CD4-positive, CD25-positive, alpha-beta regulatory T cell (primary cell): ENCODE data around the gene SEMA7A. TPM values are rescaled to one million over a fixed set of nuclear protein-coding genes. Genes with fewer than 3 reads are reported as not detected.
A peak's percentile ranks its signal among the peaks of the same experiment; 100 is the strongest.

Experiments
- ATAC-seq, 2 donors: fragments of 150-1000 bp; cut with Tn5 transposase; one replicate each; pipeline ENCODE4 v1.10.0; 2021; ENCODE audit warnings: low read depth in 2 of 2, moderate number of reproducible peaks in 2 of 2, moderate library complexity in 1 of 2
- DNase-seq, 3 donors: peaks; one replicate each; pipeline versions ENCODE4 v3.0.0 to v3.0.0-alpha.2; 2012 to 2022; ENCODE audit warnings: mixed read lengths in 1 of 3
- H3K27ac ChIP-seq: one replicate; pipeline ENCODE4 v1.7.0; 2013; ENCODE audit warnings: mild to moderate bottlenecking, low read length; ENCODE audit not compliant: insufficient read depth, poor library complexity, severe bottlenecking
- H3K27me3 ChIP-seq: one replicate; pipeline ENCODE4 v1.7.0; 2013; ENCODE audit warnings: low read length; ENCODE audit not compliant: control insufficient read depth, insufficient read depth
- H3K36me3 ChIP-seq: one replicate; pipeline ENCODE4 v1.7.0; 2013; ENCODE audit warnings: mild to moderate bottlenecking, low read length, moderate library complexity; ENCODE audit not compliant: control insufficient read depth, insufficient read depth
- H3K4me1 ChIP-seq: 2 replicates; pipeline ENCODE4 v1.7.0; 2013; ENCODE audit warnings: mild to moderate bottlenecking, low read length; ENCODE audit not compliant: insufficient read depth, control insufficient read depth, poor library complexity, severe bottlenecking
- H3K4me3 ChIP-seq: one replicate; pipeline ENCODE4 v1.7.0; 2013; ENCODE audit warnings: low read depth, mild to moderate bottlenecking, low read length, moderate library complexity
- H3K9me3 ChIP-seq, 2 experiments: 1 replicate in 1 of 2; 2 replicates in 1 of 2; pipeline ENCODE4 v1.7.0; 2013; ENCODE audit warnings: low read length in 2 of 2, mild to moderate bottlenecking in 1 of 2, moderate library complexity in 1 of 2; ENCODE audit not compliant: control insufficient read depth in 2 of 2
- H3K27ac Mint-ChIP-seq, 3 donors: one replicate each; pipeline ENCODE4 v1.8.0; 2020 to 2022; ENCODE audit warnings: mild to moderate bottlenecking in 3 of 3, mixed read lengths in 3 of 3, moderate library complexity in 2 of 3
- H3K27me3 Mint-ChIP-seq: one replicate; pipeline ENCODE4 v1.8.0; 2022; ENCODE audit warnings: mild to moderate bottlenecking, mixed read lengths
- H3K36me3 Mint-ChIP-seq: one replicate; pipeline ENCODE4 v1.8.0; 2020; ENCODE audit warnings: mixed read lengths
- H3K4me1 Mint-ChIP-seq, 4 donors: one replicate each; pipeline ENCODE4 v1.8.0; 2020 to 2022; ENCODE audit warnings: mixed read lengths in 4 of 4, mild to moderate bottlenecking in 1 of 4
- H3K4me3 Mint-ChIP-seq, 4 donors: one replicate each; pipeline ENCODE4 v1.8.0; 2020 to 2022; ENCODE audit warnings: mild to moderate bottlenecking in 4 of 4, mixed read lengths in 4 of 4, moderate library complexity in 3 of 4
- H3K9me3 Mint-ChIP-seq, 7 donors: one replicate each; pipeline ENCODE4 v1.8.0; 2020 to 2022; ENCODE audit warnings: mixed read lengths in 7 of 7, mild to moderate bottlenecking in 3 of 7, moderate library complexity in 2 of 7
- polyA plus RNA-seq, 4 donors: library from polyadenylated mRNA; unstranded; fragments of 300-500 nt; fragmentation: Illumina TruSeq; gene quantifications; one replicate each; pipeline ENCODE4 v1.2.3, GENCODE V29; 2021
- total RNA-seq: library from RNA; stranded (reverse); gene quantifications from one replicate; pipeline ENCODE4 v1.2.3, GENCODE V29; 2022

The SEMA7A gene
- total and polyA plus RNA-seq, 5 donors from 2014 or later, result 0.09 to 5.0 (median 0.25) TPM; not detected in 1

DNA sequence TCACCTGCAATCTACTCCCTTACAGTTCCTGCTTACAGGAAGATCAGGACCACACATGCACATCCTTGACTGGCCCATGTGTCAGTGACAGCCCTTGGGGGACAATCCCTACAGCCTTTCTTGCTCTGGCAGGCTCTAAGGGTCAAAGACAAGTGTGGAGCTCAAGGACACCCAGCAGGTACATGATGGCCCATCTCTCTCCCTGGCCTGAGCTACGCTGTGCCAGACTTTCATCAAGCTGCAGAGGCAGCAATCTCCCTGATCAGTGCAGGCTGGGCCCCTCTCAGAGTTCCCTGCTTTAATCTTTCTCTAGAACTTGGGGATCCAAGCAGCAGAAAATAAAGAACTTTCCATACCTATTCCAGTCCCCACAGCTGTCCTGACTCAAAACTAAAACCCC lies 2.6 kb downstream of the SEMA7A start:
- no peaks in the 10 kb centered on the region for H3K36me3 Mint-ChIP-seq
- DNase-seq, result no peak
- H3K9me3 ChIP-seq, result no peaks in the 10 kb centered on the region

DNA sequence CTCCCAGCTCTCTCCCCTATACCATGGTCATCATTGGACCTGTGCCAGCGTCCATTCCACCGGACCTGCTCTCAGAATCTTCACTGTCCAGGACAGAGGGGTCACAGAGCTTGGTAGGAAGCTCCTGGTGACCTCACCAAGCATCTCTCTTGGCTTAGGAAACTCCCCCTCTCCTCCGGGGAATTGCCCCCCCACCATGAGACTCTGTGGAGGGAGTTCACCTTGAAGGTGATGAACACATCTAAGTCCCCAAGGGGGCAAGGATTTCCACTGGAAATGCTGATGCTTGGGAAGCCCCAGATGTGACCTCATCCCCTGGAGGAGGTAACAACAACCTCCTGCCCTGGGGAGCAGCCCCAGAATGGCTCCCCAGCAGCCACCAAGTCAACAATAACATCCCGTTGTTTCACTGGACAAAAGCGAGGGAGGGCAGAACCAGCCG lies 3.2 kb downstream of the SEMA7A start:
- Mint-ChIP-seq H3K36me3 (no peaks in the 10 kb centered on the region), H3K27me3 (peaks cover 5% of the 10 kb centered on the region), H3K4me1 (peaks cover 0 to 47% (median 17%) of the 10 kb centered on the region in 4 donors), H3K4me3 (peak overlapping the region in 1 of 4 donors; percentile 77), H3K9me3 (no peaks in the 10 kb centered on the region), H3K27ac (no peak overlapping the region)
- DNase-seq, result no peak
- no peaks in the 10 kb centered on the region for H3K27me3 ChIP-seq
- H3K4me3 ChIP-seq, result no peak overlapping the region
- H3K9me3 ChIP-seq, result no peaks in the 10 kb centered on the region
- ATAC-seq, result no peak
- H3K4me1 ChIP-seq, result peaks cover 25% of the 10 kb centered on the region
- no peak overlapping the region for H3K27ac ChIP-seq
- H3K36me3 ChIP-seq, result no peaks in the 10 kb centered on the region

More for the DNA sequence above, 2.6 kb downstream of the SEMA7A start:
- H3K4me3 ChIP-seq, result no peak overlapping the region
- H3K4me1 Mint-ChIP-seq, result peaks cover 0 to 44% (median 16%) of the 10 kb centered on the region in 4 donors
- H3K4me3 Mint-ChIP-seq, result peak overlapping the region in 3 of 4 donors; percentile 53 to 77 (median 74)
- H3K9me3 Mint-ChIP-seq, result no peaks in the 10 kb centered on the region
- no peak for ATAC-seq
- no peaks in the 10 kb centered on the region for H3K27me3 ChIP-seq
- peaks cover 25% of the 10 kb centered on the region for H3K4me1 ChIP-seq
- peaks cover 5% of the 10 kb centered on the region for H3K27me3 Mint-ChIP-seq
- H3K27ac ChIP-seq, result no peak overlapping the region
- no peaks in the 10 kb centered on the region for H3K36me3 ChIP-seq
- peak overlapping the region; percentile 48 to 82 (median 78) for H3K27ac Mint-ChIP-seq

DNA sequence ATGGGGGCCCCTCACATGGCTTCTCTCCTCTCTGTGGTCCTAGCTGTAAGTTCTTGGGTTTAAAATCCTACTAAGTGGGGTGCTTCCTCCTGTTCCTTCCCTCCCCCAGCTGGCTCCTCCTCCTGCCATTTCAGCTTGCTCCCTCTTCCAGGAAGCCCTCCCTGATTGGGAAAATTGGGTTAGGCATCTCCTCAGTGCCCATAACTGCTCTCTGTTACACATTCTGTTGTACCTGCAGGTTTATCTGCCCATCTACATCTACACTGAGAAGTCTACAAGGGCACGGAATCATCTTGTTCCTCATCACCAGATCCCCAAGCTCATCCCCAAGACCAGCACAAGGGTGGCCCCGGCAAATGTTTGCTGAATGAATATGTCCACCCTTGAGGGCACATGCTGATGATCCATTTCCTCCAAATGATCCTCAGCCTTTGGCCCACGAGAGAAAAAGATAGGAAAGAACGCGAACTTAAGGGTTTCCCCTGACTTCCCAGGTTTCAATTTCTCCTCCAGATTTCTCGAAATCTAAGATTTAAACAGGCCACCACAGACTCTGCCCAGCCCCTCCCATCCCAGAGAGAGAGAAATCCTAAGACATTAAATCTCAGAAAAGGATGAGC lies 3.9 kb downstream of the SEMA7A start:
- no peaks in the 10 kb centered on the region for H3K9me3 Mint-ChIP-seq
- Histone ChIP-seq H3K4me1 (peaks cover 25% of the 10 kb centered on the region), H3K9me3 (no peaks in the 10 kb centered on the region), H3K36me3 (no peaks in the 10 kb centered on the region), H3K27me3 (no peaks in the 10 kb centered on the region), H3K4me3 (no peak overlapping the region), H3K27ac (no peak overlapping the region)
- H3K4me3 Mint-ChIP-seq, result peak overlapping the region in 1 of 4 donors; percentile 15
- ATAC-seq (no peak), DNase-seq (no peak)
- H3K27ac Mint-ChIP-seq, result peak overlapping the region in 1 of 3 donors; percentile 42
- H3K27me3 Mint-ChIP-seq, result peaks cover 5% of the 10 kb centered on the region
- peaks cover 0 to 46% (median 18%) of the 10 kb centered on the region in 4 donors for H3K4me1 Mint-ChIP-seq
- H3K36me3 Mint-ChIP-seq, result no peaks in the 10 kb centered on the region

DNA sequence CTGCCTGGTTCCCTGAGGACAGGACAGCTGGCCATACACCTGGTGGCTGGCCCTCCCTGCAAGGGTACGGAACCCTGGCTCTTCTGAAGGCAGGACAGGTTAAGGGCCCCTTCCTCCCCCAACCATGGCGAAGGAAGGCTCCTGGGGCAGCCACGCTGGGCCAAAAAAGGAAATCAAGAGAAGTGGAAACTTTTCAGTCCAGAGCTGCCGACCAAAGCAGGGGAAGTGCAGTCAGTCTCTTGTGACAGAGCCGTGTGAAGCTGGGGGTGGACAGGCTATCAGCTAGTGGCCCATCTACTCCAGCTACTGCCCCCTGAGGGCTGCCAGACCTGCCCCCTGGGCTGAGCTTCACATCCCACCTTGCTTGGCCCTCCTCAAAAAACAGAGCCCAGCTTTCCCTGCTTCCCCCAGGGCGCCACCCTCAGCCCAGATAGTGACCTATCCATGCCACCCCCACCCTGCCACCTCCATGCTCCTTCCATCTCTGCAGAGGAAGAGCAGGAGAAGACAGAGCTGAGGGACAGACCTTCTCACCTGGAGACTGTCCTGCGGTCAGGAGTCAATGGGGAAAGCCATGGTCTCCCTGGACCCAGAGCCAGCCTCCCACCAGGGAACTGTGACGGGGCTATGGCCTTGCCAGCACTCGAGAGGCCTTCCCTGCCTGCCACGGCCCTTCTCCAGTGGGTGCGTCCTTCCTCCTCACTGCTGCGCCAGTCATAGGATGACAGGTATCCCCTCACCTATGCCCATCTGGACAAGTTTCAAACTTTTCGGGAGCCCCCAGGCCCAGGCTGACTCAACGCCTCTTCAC lies 4.6 kb downstream of the SEMA7A start:
- peaks cover 5% of the 10 kb centered on the region for H3K27me3 Mint-ChIP-seq
- Histone ChIP-seq H3K27ac (no peak overlapping the region), H3K27me3 (no peaks in the 10 kb centered on the region), H3K4me3 (no peak overlapping the region), H3K36me3 (no peaks in the 10 kb centered on the region), H3K9me3 (no peaks in the 10 kb centered on the region), H3K4me1 (peaks cover 21% of the 10 kb centered on the region)
- no peaks in the 10 kb centered on the region for H3K9me3 Mint-ChIP-seq
- H3K4me3 Mint-ChIP-seq, result no peak overlapping the region
- ATAC-seq (no peak), DNase-seq (no peak)
- H3K36me3 Mint-ChIP-seq, result no peaks in the 10 kb centered on the region
- peaks cover 0 to 39% (median 13%) of the 10 kb centered on the region in 4 donors for H3K4me1 Mint-ChIP-seq
- H3K27ac Mint-ChIP-seq, result peak overlapping the region in 1 of 3 donors; percentile 42

DNA sequence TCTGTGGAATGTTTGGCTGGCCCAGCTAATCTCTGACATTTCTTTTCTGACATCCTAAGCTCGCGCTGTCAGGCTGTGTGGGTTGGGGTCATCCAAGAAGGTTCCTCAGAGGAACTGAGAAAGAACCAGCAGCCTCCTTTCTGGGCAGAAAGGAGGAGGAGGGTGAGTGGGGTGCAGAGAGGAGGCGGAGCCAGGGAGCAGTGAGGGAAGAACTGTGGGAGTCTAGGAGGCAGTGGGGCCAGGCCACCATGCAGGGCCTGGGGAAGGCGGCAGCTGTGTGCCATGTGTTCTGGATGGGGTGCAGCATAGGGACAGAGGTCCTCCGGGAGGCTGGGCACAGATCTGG lies 5.3 kb downstream of the SEMA7A start:
- Histone ChIP-seq H3K27ac (no peak overlapping the region), H3K4me3 (no peak overlapping the region), H3K36me3 (no peaks in the 10 kb centered on the region), H3K9me3 (no peaks in the 10 kb centered on the region), H3K4me1 (peaks cover 17% of the 10 kb centered on the region), H3K27me3 (no peaks in the 10 kb centered on the region)
- Mint-ChIP-seq H3K27ac (peak overlapping the region; percentile 26 to 87 (median 47)), H3K4me1 (peaks cover 0 to 36% (median 13%) of the 10 kb centered on the region in 4 donors), H3K27me3 (peaks cover 5% of the 10 kb centered on the region), H3K9me3 (no peaks in the 10 kb centered on the region), H3K36me3 (no peaks in the 10 kb centered on the region), H3K4me3 (no peak overlapping the region)
- ATAC-seq (no peak), DNase-seq (no peak)

DNA sequence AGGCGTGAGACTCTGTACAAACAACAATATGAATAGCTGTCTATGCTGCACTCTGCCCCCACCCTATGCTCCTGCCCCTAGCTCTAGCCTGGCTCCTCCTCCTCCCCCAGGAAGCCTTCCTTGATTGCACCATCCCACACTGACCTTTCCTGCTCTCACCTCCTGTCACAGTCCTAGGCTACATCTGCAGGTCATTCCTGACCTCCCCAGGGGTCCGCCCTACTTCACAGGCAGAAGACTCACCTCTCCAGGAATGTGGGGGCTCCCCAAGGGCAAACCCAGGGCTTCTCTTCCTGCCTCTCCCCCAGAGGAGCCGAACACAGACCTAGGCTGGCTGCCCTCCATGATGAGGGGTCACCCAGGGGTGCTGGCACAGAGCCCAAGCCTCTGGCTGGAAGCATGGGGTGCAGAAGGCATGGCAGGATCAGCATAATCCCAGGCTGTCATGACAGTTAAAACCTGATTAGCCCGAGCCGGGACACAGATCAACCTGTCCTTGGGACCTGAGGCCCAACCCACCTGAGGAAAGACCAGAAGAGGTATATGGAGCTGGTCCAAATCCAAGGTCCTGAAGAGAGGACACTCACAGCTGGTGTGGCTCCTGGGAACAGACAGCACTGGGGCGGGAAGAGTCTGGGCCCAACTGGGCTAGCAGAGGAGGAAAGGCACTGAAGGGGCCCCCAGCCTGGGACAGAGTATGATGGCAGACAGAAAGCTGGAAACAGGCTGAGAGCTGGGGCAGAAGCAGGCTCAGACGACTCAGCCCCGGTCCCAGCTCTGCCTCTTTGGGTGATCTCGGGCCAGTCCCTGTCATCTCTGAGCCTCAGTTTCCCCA lies 5.9 kb downstream of the SEMA7A start:
- no peak overlapping the region for H3K4me3 ChIP-seq
- Mint-ChIP-seq H3K36me3 (no peaks in the 10 kb centered on the region), H3K4me3 (no peak overlapping the region), H3K27me3 (peaks cover 5% of the 10 kb centered on the region), H3K9me3 (no peaks in the 10 kb centered on the region), H3K27ac (peak overlapping the region in 1 of 3 donors; percentile 47), H3K4me1 (peaks cover 0 to 36% (median 13%) of the 10 kb centered on the region in 4 donors)
- DNase-seq, result no peak
- H3K27me3 ChIP-seq, result no peaks in the 10 kb centered on the region
- no peak overlapping the region for H3K27ac ChIP-seq
- no peaks in the 10 kb centered on the region for H3K9me3 ChIP-seq
- H3K4me1 ChIP-seq, result peaks cover 15% of the 10 kb centered on the region
- no peak for ATAC-seq
- no peaks in the 10 kb centered on the region for H3K36me3 ChIP-seq

DNA sequence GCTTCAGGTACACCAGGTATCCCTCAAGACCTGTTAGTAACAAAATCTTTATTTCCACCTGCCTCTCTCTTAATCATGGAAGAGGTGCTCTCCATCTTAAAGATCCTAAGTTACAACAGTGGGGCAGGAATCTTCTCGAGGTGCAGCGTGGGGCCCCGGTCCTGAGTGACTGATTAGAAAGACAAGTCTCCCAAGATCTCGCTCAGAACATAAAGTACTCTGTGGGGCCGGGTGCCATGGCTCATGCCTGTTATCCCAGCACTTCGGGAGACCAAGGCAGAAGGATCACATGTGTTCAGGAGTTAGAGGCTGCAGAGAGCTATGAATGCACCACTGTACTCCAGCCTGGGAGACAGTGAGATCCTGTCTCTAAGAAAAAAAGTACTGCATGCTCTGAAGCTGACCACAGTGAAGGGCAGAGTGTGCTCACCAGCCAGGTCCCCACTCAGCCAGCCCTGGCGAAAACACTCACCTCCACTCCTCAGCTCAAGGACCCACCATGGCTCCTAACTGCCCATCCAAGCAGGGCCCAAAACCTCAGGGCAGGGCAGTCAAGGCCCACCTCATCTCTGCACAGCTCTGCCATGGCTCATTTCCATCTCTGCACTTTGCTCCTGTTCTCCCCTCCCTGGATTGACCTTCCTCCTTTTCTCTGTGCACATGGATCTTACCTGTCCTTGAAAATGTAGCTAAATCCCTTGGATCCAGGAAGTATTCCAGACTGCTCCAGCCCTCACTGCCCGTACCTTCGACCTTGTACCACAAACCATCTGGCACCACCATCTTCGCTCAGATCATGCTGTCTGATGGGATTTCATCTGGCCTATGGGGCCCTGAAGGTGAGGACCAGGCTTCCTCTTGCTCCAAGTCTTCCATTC lies 7.1 kb downstream of the SEMA7A start:
- no peak overlapping the region for H3K4me3 Mint-ChIP-seq
- no peaks in the 10 kb centered on the region for H3K27me3 Mint-ChIP-seq
- no peaks in the 10 kb centered on the region for H3K36me3 Mint-ChIP-seq
- H3K27ac ChIP-seq, result no peak overlapping the region
- H3K4me1 ChIP-seq, result peaks cover 3% of the 10 kb centered on the region
- no peaks in the 10 kb centered on the region for H3K36me3 ChIP-seq
- peaks cover 0 to 24% (median 6%) of the 10 kb centered on the region in 4 donors for H3K4me1 Mint-ChIP-seq
- H3K4me3 ChIP-seq, result no peak overlapping the region
- H3K9me3 Mint-ChIP-seq, result no peaks in the 10 kb centered on the region
- DNase-seq (no peak), ATAC-seq (no peak)
- no peaks in the 10 kb centered on the region for H3K27me3 ChIP-seq
- H3K27ac Mint-ChIP-seq, result peak overlapping the region in 2 of 3 donors; percentile 40 to 92
- no peaks in the 10 kb centered on the region for H3K9me3 ChIP-seq
